NT2/D1 (cell line): Measurements from ENCODE around the gene ANO7.
A peak's percentile ranks its signal among the peaks of the same experiment; 100 is the strongest.

Experiments used
- DNase-seq: peaks from one replicate; pipeline ENCODE4 v3.0.0-alpha.2; 2011; ENCODE audit warnings: low read depth, low spot score
- H3K27me3 ChIP-seq: 2 replicates; pipeline ENCODE4 v1.6.0; 2011; ENCODE audit warnings: mild to moderate bottlenecking; ENCODE audit not compliant: insufficient read length, insufficient read depth
- H3K36me3 ChIP-seq: 2 replicates; pipeline ENCODE4 v1.6.1; 2011; ENCODE audit warnings: mild to moderate bottlenecking, low read length, mixed read lengths; ENCODE audit not compliant: insufficient read depth, insufficient read length
- H3K4me1 ChIP-seq: 2 replicates; pipeline ENCODE4 v1.5.1; 2011; ENCODE audit not compliant: insufficient read depth, insufficient read length
- H3K4me3 ChIP-seq: 2 replicates; pipeline ENCODE4 v1.5.1; 2011; ENCODE audit warnings: low read depth; ENCODE audit not compliant: insufficient read length
- H3K9ac ChIP-seq: 2 replicates; pipeline ENCODE4 v1.6.0; 2011; ENCODE audit warnings: low read depth; ENCODE audit not compliant: insufficient read length
- H3K9me3 ChIP-seq: 2 replicates; pipeline ENCODE4 v1.5.1; 2011; ENCODE audit warnings: mild to moderate bottlenecking, low read length; ENCODE audit not compliant: insufficient read depth
- SUZ12 ChIP-seq: IDR thresholded peaks from 2 replicates; pipeline ENCODE4 v1.6.1; 2011; ENCODE audit not compliant: insufficient read length, insufficient read depth; ENCODE audit errors: extremely low read depth
- YY1 ChIP-seq: IDR thresholded peaks from 2 replicates; pipeline ENCODE4 v1.6.1; 2011; ENCODE audit not compliant: insufficient read length, insufficient read depth
- ZNF274 ChIP-seq: IDR thresholded peaks from 2 replicates; pipeline ENCODE4 v1.6.1; 2011; ENCODE audit warnings: mild to moderate bottlenecking, low read depth, low read length

ANO7 gene

GRCh38 chr2:241151934-241152660, 36.4 kb upstream of the ANO7 start:
- no peak overlapping the region for H3K4me3 ChIP-seq
- H3K9me3 ChIP-seq, result no peaks in the 10 kb centered on the region
- no peak for DNase-seq
- H3K9ac ChIP-seq, result peak overlapping the region; percentile 50
- peaks cover 28% of the 10 kb centered on the region for H3K36me3 ChIP-seq
- TF ChIP-seq ZNF274 (no peak), SUZ12 (no peak), YY1 (no peak)
- H3K27me3 ChIP-seq, result peaks cover 15% of the 10 kb centered on the region
- H3K4me1 ChIP-seq, result peaks cover 19% of the 10 kb centered on the region

- H3K9me3 ChIP-seq, result no peaks in the 10 kb centered on the region
- H3K4me3 ChIP-seq, result no peak overlapping the region
- TF ChIP-seq SUZ12 (no peak), ZNF274 (no peak), YY1 (no peak)
- no peak for DNase-seq
- H3K4me1 ChIP-seq, result peaks cover 11% of the 10 kb centered on the region
- peaks cover 4% of the 10 kb centered on the region for H3K27me3 ChIP-seq
- H3K9ac ChIP-seq, result no peak overlapping the region
- peaks cover 41% of the 10 kb centered on the region for H3K36me3 ChIP-seq
Measured at GRCh38 chr2:241153616-241154015, 34.9 kb upstream of the ANO7 start.

- no peak overlapping the region for H3K9ac ChIP-seq
- TF ChIP-seq SUZ12, result no peak
- no peak for TF ChIP-seq ZNF274
- TF ChIP-seq YY1, result no peak
- no peaks in the 10 kb centered on the region for H3K9me3 ChIP-seq
- peaks cover 53% of the 10 kb centered on the region for H3K36me3 ChIP-seq
- no peak for DNase-seq
- peaks cover 11% of the 10 kb centered on the region for H3K4me1 ChIP-seq
- H3K4me3 ChIP-seq, result no peak overlapping the region
- no peaks in the 10 kb centered on the region for H3K27me3 ChIP-seq
Measured at GRCh38 chr2:241154915-241155314, 33.6 kb upstream of the ANO7 start.

- TF ChIP-seq SUZ12, result no peak
- no peak for TF ChIP-seq YY1
- TF ChIP-seq ZNF274, result no peak
- Histone ChIP-seq H3K27me3 (no peaks in the 10 kb centered on the region), H3K9me3 (no peaks in the 10 kb centered on the region), H3K9ac (no peak overlapping the region), H3K36me3 (peaks cover 62% of the 10 kb centered on the region), H3K4me3 (no peak overlapping the region), H3K4me1 (peaks cover 11% of the 10 kb centered on the region)
- DNase-seq, result no peak
Measured at GRCh38 chr2:241155936-241156335, 32.5 kb upstream of the ANO7 start.

GRCh38 chr2:241156971-241157441, 31.5 kb upstream of the ANO7 start:
- DNase-seq, result no peak

GRCh38 chr2:241157841-241158545, 30.5 kb upstream of the ANO7 start:
- DNase-seq, result no peak
- TF ChIP-seq ZNF274 (no peak), YY1 (no peak), SUZ12 (no peak)
- Histone ChIP-seq H3K4me1 (peaks cover 2% of the 10 kb centered on the region), H3K9me3 (no peaks in the 10 kb centered on the region), H3K27me3 (no peaks in the 10 kb centered on the region), H3K4me3 (no peak overlapping the region), H3K9ac (no peak overlapping the region), H3K36me3 (peaks cover 74% of the 10 kb centered on the region)

More at GRCh38 chr2:241156971-241157441, 31.5 kb upstream of the ANO7 start:
- no peak overlapping the region for H3K9ac ChIP-seq
- no peaks in the 10 kb centered on the region for H3K9me3 ChIP-seq
- no peaks in the 10 kb centered on the region for H3K27me3 ChIP-seq
- peaks cover 2% of the 10 kb centered on the region for H3K4me1 ChIP-seq
- TF ChIP-seq YY1, result no peak
- no peak for TF ChIP-seq ZNF274
- TF ChIP-seq SUZ12, result no peak
- H3K4me3 ChIP-seq, result no peak overlapping the region
- H3K36me3 ChIP-seq, result peaks cover 69% of the 10 kb centered on the region

GRCh38 chr2:241158546-241158900, 30.0 kb upstream of the ANO7 start:
- Histone ChIP-seq H3K36me3 (peaks cover 74% of the 10 kb centered on the region), H3K27me3 (no peaks in the 10 kb centered on the region), H3K4me3 (no peak overlapping the region), H3K9ac (no peak overlapping the region), H3K4me1 (peaks cover 1% of the 10 kb centered on the region), H3K9me3 (no peaks in the 10 kb centered on the region)
- DNase-seq, result no peak
- TF ChIP-seq ZNF274 (no peak), SUZ12 (no peak), YY1 (no peak)

- no peaks in the 10 kb centered on the region for H3K9me3 ChIP-seq
- peaks cover 77% of the 10 kb centered on the region for H3K36me3 ChIP-seq
- H3K27me3 ChIP-seq, result no peaks in the 10 kb centered on the region
- TF ChIP-seq SUZ12, result no peak
- no peak for TF ChIP-seq ZNF274
- TF ChIP-seq YY1, result no peak
- H3K4me1 ChIP-seq, result no peaks in the 10 kb centered on the region
- DNase-seq, result no peak
- no peak overlapping the region for H3K9ac ChIP-seq
- no peak overlapping the region for H3K4me3 ChIP-seq
Measured at GRCh38 chr2:241159116-241159515, 29.4 kb upstream of the ANO7 start.
